Tongue (tissue), 2 donors: Measurements from ENCODE around the gene NT5DC1. TPM values are rescaled to one million over a fixed set of nuclear protein-coding genes. Genes with fewer than 3 reads are reported as not detected.

Experiments used
- DNase-seq: peaks from one replicate; pipeline ENCODE4 v3.0.0-alpha.2; 2015
- total RNA-seq: library from RNA; depleted of rRNA; stranded (reverse); fragments of >200 nt; gene quantifications from one replicate; pipeline ENCODE4 v1.2.3, GENCODE V29; 2014

The NT5DC1 gene
- 6.8 TPM for total RNA-seq

- peak; percentile 88 for DNase-seq
Measured at GRCh38 chr6:116100419-116101301, at the start of gene NT5DC1. TSS of gene NT5DC1 (plus strand) at chr6:116100853. CDS start at chr6:116100931, 78 bp downstream.

GRCh38 chr6:116051244-116051643, 49.4 kb upstream of the NT5DC1 start:
- no peak for DNase-seq

- no peak for DNase-seq
Measured at GRCh38 chr6:116055513-116055912, 45.1 kb upstream of the NT5DC1 start.

GRCh38 chr6:116057766-116058165, 42.9 kb upstream of the NT5DC1 start:
- DNase-seq, result no peak

GRCh38 chr6:116059713-116060571, 40.7 kb upstream of the NT5DC1 start:
- no peak for DNase-seq

GRCh38 chr6:116060572-116061283, 39.9 kb upstream of the NT5DC1 start, which contains the start of gene FRK:
TSS of gene FRK (minus strand) at chr6:116060891. CDS start at chr6:116060311, 580 bp downstream.
- peak; percentile 29 for DNase-seq

GRCh38 chr6:116062496-116062895, 38.2 kb upstream of the NT5DC1 start:
- DNase-seq, result no peak

GRCh38 chr6:116064666-116065065, 36.0 kb upstream of the NT5DC1 start:
- no peak for DNase-seq

GRCh38 chr6:116066789-116067188, 33.9 kb upstream of the NT5DC1 start:
- DNase-seq, result no peak

GRCh38 chr6:116070101-116070500, 30.6 kb upstream of the NT5DC1 start:
- peak; percentile 1 for DNase-seq

GRCh38 chr6:116070616-116071389, 29.9 kb upstream of the NT5DC1 start:
- peak; percentile 44 for DNase-seq

- DNase-seq, result no peak
Measured at GRCh38 chr6:116072368-116072767, 28.3 kb upstream of the NT5DC1 start.

- no peak for DNase-seq
Measured at GRCh38 chr6:116073765-116074440, 26.8 kb upstream of the NT5DC1 start.

GRCh38 chr6:116074732-116075390, 25.8 kb upstream of the NT5DC1 start:
- DNase-seq, result no peak

GRCh38 chr6:116078522-116078921, 22.1 kb upstream of the NT5DC1 start:
- no peak for DNase-seq

GRCh38 chr6:116078945-116079344, 21.7 kb upstream of the NT5DC1 start:
- DNase-seq, result no peak

- no peak for DNase-seq
Measured at GRCh38 chr6:116083052-116083451, 17.6 kb upstream of the NT5DC1 start.

- DNase-seq, result no peak
Measured at GRCh38 chr6:116084284-116084683, 16.4 kb upstream of the NT5DC1 start.

GRCh38 chr6:116087437-116088027, 13.1 kb upstream of the NT5DC1 start:
- DNase-seq, result no peak

GRCh38 chr6:116088946-116089345, 11.7 kb upstream of the NT5DC1 start:
- no peak for DNase-seq
